ENCODE data around the gene C1orf116. TPM values are rescaled to one million over a fixed set of nuclear protein-coding genes. Genes with fewer than 3 reads are reported as not detected.

Gene C1orf116
- polyA plus RNA-seq, 1 donor (not counting 4 experiments of a cell fraction or from before 2014, with no cell fraction given): 69.2 TPM

DNA sequence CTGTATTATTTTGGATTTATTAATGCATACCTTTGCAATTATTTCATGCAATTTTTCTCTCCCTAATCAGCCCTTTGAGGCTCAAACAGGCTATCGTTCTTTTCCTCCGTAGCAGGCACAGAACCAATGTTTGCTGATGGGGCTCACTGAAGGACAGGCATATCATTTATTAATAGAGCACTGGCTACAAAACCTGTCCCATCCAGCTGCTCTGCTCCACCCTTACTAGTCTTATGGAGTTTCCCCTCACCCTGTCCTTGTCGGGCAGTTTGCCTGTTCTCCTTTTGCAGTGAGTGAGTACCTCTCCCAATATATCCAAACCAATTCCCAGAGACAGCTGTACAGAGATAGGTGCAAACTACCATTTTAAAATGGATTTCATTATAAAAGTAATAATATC lies 45.7 kb downstream of the C1orf116 start:
- Histone ChIP-seq H3K27ac (ENCODE audit: control insufficient read depth, insufficient read depth, low read length) (no peak overlapping the region), H3K4me1 (ENCODE audit: control insufficient read depth, extremely low read depth, insufficient read depth, low read length) (no peaks in the 10 kb centered on the region), H3K79me2 (ENCODE audit: control insufficient read depth, insufficient read depth, low read length) (no peaks in the 10 kb centered on the region), H3K4me2 (ENCODE audit: control insufficient read depth, extremely low read depth, insufficient read depth, low read depth, low read length) (no peak overlapping the region), H3K9me1 (ENCODE audit: control insufficient read depth, extremely low read depth, insufficient read depth, low read length) (no peaks in the 10 kb centered on the region), H3K9ac (ENCODE audit: control insufficient read depth, extremely low read depth, insufficient read depth, low read length) (no peak overlapping the region), H3K36me3 (ENCODE audit: control insufficient read depth in 2 of 2, extremely low read depth in 1 of 2, insufficient read depth in 2 of 2, low read length in 2 of 2) (no peaks in the 10 kb centered on the region), H3K9me3 (ENCODE audit: control insufficient read depth, low read depth, low read length) (no peaks in the 10 kb centered on the region), H3K4me3 (ENCODE audit: control insufficient read depth in 2 of 3, extremely low read depth in 1 of 3, insufficient read depth in 2 of 3, low read depth in 1 of 3, low read length in 3 of 3) (no peak overlapping the region), H3K27me3 (ENCODE audit: control insufficient read depth, extremely low read depth, insufficient read depth, low read length) (no peaks in the 10 kb centered on the region), H2AFZ (ENCODE audit: control insufficient read depth, low read length) (no peak overlapping the region), H4K20me1 (ENCODE audit: control insufficient read depth, extremely low read depth, insufficient read depth, low read length) (no peaks in the 10 kb centered on the region)
- dilution Hi-C loops (cut with MboI; ENCODE audit: extremely low pct_ligation_motif_present, low sequenced_read_pairs): loop anchor here (10.0 to 25.0 kb wide), 2 partner anchors 62 to 225 kb away; partner anchors contain the start of genes FCMR, IL10 and IL19
- TF ChIP-seq, protein P1, sequence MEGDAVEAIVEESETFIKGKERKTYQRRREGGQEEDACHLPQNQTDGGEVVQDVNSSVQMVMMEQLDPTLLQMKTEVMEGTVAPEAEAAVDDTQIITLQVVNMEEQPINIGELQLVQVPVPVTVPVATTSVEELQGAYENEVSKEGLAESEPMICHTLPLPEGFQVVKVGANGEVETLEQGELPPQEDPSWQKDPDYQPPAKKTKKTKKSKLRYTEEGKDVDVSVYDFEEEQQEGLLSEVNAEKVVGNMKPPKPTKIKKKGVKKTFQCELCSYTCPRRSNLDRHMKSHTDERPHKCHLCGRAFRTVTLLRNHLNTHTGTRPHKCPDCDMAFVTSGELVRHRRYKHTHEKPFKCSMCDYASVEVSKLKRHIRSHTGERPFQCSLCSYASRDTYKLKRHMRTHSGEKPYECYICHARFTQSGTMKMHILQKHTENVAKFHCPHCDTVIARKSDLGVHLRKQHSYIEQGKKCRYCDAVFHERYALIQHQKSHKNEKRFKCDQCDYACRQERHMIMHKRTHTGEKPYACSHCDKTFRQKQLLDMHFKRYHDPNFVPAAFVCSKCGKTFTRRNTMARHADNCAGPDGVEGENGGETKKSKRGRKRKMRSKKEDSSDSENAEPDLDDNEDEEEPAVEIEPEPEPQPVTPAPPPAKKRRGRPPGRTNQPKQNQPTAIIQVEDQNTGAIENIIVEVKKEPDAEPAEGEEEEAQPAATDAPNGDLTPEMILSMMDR (optimal IDR thresholded peaks at IDR 0.05 in 1 of 3, IDR thresholded peaks at IDR 0.05 in 1 of 3, conservative IDR thresholded peaks at IDR 0.05 in 1 of 3; ENCODE audit: extremely low read depth in 1 of 3, insufficient read depth in 2 of 3, low read length in 3 of 3): no peak
- no peak for TF ChIP-seq EZH2 (IDR thresholded peaks at IDR 0.05; ENCODE audit: low read length)
- DNase-seq (ENCODE audit: low read depth, low spot score): no peak
- FAIRE-seq: no peak

DNA sequence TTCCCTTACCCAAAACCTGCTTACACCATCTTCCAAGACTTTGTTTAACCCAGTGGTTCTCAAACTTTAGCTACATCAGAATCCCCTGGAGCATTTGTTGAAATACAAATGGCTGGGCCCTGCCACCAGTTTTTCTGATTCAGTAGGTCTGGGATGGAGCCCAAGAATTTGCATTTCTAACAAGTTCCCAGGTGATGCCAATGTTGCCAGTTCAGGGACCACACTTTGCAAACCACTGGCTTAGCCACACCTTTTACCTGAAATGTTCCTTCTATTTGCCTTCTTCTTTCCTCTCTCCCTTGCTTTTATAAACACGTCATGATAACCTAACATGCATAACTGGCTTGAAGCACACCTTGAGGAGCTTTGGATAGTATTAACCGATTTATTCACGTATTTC lies 46.2 kb downstream of the C1orf116 start:
- no peak overlapping the region for H3K27ac ChIP-seq (ENCODE audit: control insufficient read depth, insufficient read depth, low read length)
- dilution Hi-C loops (cut with MboI; ENCODE audit: extremely low pct_ligation_motif_present, low sequenced_read_pairs): loop anchor here (10.0 to 25.0 kb wide), 2 partner anchors 62 to 224 kb away; partner anchors contain the start of genes FCMR, IL10 and IL19
- no peak for FAIRE-seq

More for the DNA sequence above, 46.2 kb downstream of the C1orf116 start:
- no peak overlapping the region for H3K4me3 ChIP-seq (ENCODE audit: control insufficient read depth in 2 of 3, extremely low read depth in 1 of 3, insufficient read depth in 2 of 3, low read depth in 1 of 3, low read length in 3 of 3)
- no peaks in the 10 kb centered on the region for H4K20me1 ChIP-seq (ENCODE audit: control insufficient read depth, extremely low read depth, insufficient read depth, low read length)
- no peaks in the 10 kb centered on the region for H3K4me1 ChIP-seq (ENCODE audit: control insufficient read depth, extremely low read depth, insufficient read depth, low read length)
- H3K9me1 ChIP-seq (ENCODE audit: control insufficient read depth, extremely low read depth, insufficient read depth, low read length): no peaks in the 10 kb centered on the region
- H2AFZ ChIP-seq (ENCODE audit: control insufficient read depth, low read length): no peak overlapping the region
- H3K9ac ChIP-seq (ENCODE audit: control insufficient read depth, extremely low read depth, insufficient read depth, low read length): no peak overlapping the region
- H3K79me2 ChIP-seq (ENCODE audit: control insufficient read depth, insufficient read depth, low read length): no peaks in the 10 kb centered on the region
- no peaks in the 10 kb centered on the region for H3K27me3 ChIP-seq (ENCODE audit: control insufficient read depth, extremely low read depth, insufficient read depth, low read length)
- no peak overlapping the region for H3K4me2 ChIP-seq (ENCODE audit: control insufficient read depth, extremely low read depth, insufficient read depth, low read depth, low read length)
- DNase-seq (ENCODE audit: low read depth, low spot score): no peak
- no peaks in the 10 kb centered on the region for H3K9me3 ChIP-seq (ENCODE audit: control insufficient read depth, low read depth, low read length)
- no peaks in the 10 kb centered on the region for H3K36me3 ChIP-seq (ENCODE audit: control insufficient read depth in 2 of 2, extremely low read depth in 1 of 2, insufficient read depth in 2 of 2, low read length in 2 of 2)
- TF ChIP-seq EZH2 (IDR thresholded peaks at IDR 0.05; ENCODE audit: low read length): no peak
- TF ChIP-seq, protein P1 (optimal IDR thresholded peaks at IDR 0.05 in 1 of 3, IDR thresholded peaks at IDR 0.05 in 1 of 3, conservative IDR thresholded peaks at IDR 0.05 in 1 of 3; ENCODE audit: extremely low read depth in 1 of 3, insufficient read depth in 2 of 3, low read length in 3 of 3): no peak
